GM23338 (cell line): ENCODE measurements around the gene PGAP6. TPM values are rescaled to one million over a fixed set of nuclear protein-coding genes. Genes with fewer than 3 reads are reported as not detected.

ENCODE experiments used
- ATAC-seq: fragments of 200-7000 bp; cut with Tn5 transposase; 3 replicates; pipeline ENCODE4 v1.9.1; 2020
- DNase-seq: peaks from one replicate; pipeline ENCODE4 v3.0.0-alpha.2; 2015; ENCODE audit warnings: low spot score
- H2AFZ ChIP-seq: fragments of 200-600 bp; sonication (generic); 2 replicates; pipeline ENCODE4 v1.8.0; 2016; ENCODE audit warnings: antibody characterized with exemption, mild to moderate bottlenecking, moderate library complexity
- H3F3A ChIP-seq: fragments of 200-600 bp; sonication (generic); replicated peaks from 2 replicates; pipeline ENCODE4 v1.8.0; 2017; ENCODE audit warnings: antibody characterized with exemption, mixed run types, low read depth
- H3K27ac ChIP-seq: fragments of 200-600 bp; sonication (generic); 2 replicates; pipeline ENCODE4 v1.6.1; 2016; ENCODE audit warnings: low read depth
- H3K27me3 ChIP-seq: fragments of 200-600 bp; sonication (generic); 2 replicates; pipeline ENCODE4 v1.8.0; 2016; ENCODE audit warnings: mild to moderate bottlenecking, mixed run types, moderate library complexity; ENCODE audit not compliant: insufficient read depth
- H3K36me3 ChIP-seq: fragments of 200-600 bp; sonication (generic); 2 replicates; pipeline ENCODE4 v1.8.0; 2016; ENCODE audit warnings: mild to moderate bottlenecking; ENCODE audit not compliant: insufficient read depth
- H3K4me1 ChIP-seq: fragments of 200-600 bp; sonication (generic); 2 replicates; pipeline ENCODE4 v1.8.0; 2016; ENCODE audit warnings: mild to moderate bottlenecking, moderate library complexity; ENCODE audit not compliant: insufficient read depth
- H3K4me2 ChIP-seq: fragments of 200-600 bp; sonication (generic); 2 replicates; pipeline ENCODE4 v1.7.1; 2017; ENCODE audit warnings: mixed run types
- H3K4me3 ChIP-seq: fragments of 200-600 bp; sonication (generic); 2 replicates; pipeline ENCODE4 v1.6.1; 2016; ENCODE audit warnings: mixed run types
- H3K79me2 ChIP-seq: fragments of 200-600 bp; sonication (generic); replicated peaks from 2 replicates; pipeline ENCODE4 v1.8.0; 2017; ENCODE audit warnings: mild to moderate bottlenecking; ENCODE audit not compliant: insufficient read depth
- H3K9me2 ChIP-seq: fragments of 200-600 bp; sonication (generic); 2 replicates; pipeline ENCODE4 v1.8.0; 2017; ENCODE audit not compliant: insufficient read depth
- H4K20me1 ChIP-seq: fragments of 200-600 bp; sonication (generic); replicated peaks from 2 replicates; pipeline ENCODE4 v1.8.0; 2017; ENCODE audit warnings: mild to moderate bottlenecking; ENCODE audit not compliant: insufficient read depth
- H3K27ac Mint-ChIP-seq: 2 replicates; pipeline ENCODE4 v1.8.0; 2020; ENCODE audit warnings: inconsistent platforms, mild to moderate bottlenecking, moderate library complexity, mixed read lengths
- H3K27me3 Mint-ChIP-seq: 3 replicates; pipeline ENCODE4 v1.8.0; 2022; ENCODE audit warnings: low read depth, mild to moderate bottlenecking, moderate library complexity, mixed read lengths, inconsistent platforms; ENCODE audit not compliant: insufficient read depth, poor library complexity
- H3K36me3 Mint-ChIP-seq: 3 replicates; pipeline ENCODE4 v1.8.0; 2021; ENCODE audit warnings: low read depth, mild to moderate bottlenecking, inconsistent platforms, moderate library complexity, mixed read lengths
- H3K4me1 Mint-ChIP-seq: 3 replicates; pipeline ENCODE4 v1.8.0; 2020; ENCODE audit warnings: mild to moderate bottlenecking, inconsistent platforms, mixed read lengths
- H3K4me3 Mint-ChIP-seq: 3 replicates; pipeline ENCODE4 v1.8.0; 2021; ENCODE audit warnings: moderate library complexity, mild to moderate bottlenecking, inconsistent platforms, mixed read lengths
- H3K9me3 Mint-ChIP-seq: 3 replicates; pipeline ENCODE4 v1.8.0; 2020; ENCODE audit warnings: moderate library complexity, mild to moderate bottlenecking, inconsistent platforms, mixed read lengths
- EZH2phosphoT487 ChIP-seq: fragments of 200-600 bp; sonication (generic); IDR thresholded peaks from one replicate; pipeline ENCODE4 v1.8.1; 2018; ENCODE audit warnings: antibody characterized with exemption; ENCODE audit not compliant: unreplicated experiment
- JUNB ChIP-seq: IDR thresholded peaks from one replicate; pipeline ENCODE4 v1.6.1; 2016; ENCODE audit warnings: antibody characterized with exemption; ENCODE audit not compliant: unreplicated experiment
- NANOG ChIP-seq: IDR thresholded peaks from 2 replicates; pipeline ENCODE4 v1.6.1; 2016; ENCODE audit warnings: antibody characterized with exemption, borderline replicate concordance
- POLR2AphosphoS5 ChIP-seq: IDR thresholded peaks from 2 replicates; pipeline ENCODE4 v1.6.1; 2016; ENCODE audit warnings: antibody characterized with exemption, low read depth
- ZNF114 ChIP-seq: fragments of 250-450 bp; sonication (Bioruptor Pico); IDR thresholded peaks from 2 replicates; pipeline ENCODE4 v1.5.0; 2020; ENCODE audit warnings: mild to moderate bottlenecking, moderate library complexity
- ZNF331 ChIP-seq: fragments of 250-450 bp; sonication (Bioruptor Pico); IDR thresholded peaks from 2 replicates; pipeline ENCODE4 v1.5.0; 2020; ENCODE audit warnings: low read depth, mild to moderate bottlenecking, moderate library complexity
- polyA plus RNA-seq: library from polyadenylated mRNA; unstranded; fragments of >200 nt; fragmentation: Nextera tagmentation; extraction: Ambion mirVana; gene quantifications from 2 replicates; pipeline ENCODE4 v1.2.1, GENCODE V29; 2016
- total RNA-seq: library from RNA; depleted of rRNA; stranded (reverse); fragments of >200 nt; shearing (Covaris generic); gene quantifications from 2 replicates; pipeline ENCODE4 v1.2.3, GENCODE V29; 2014
- TF ChIP-seq, protein P1 (sequence below), 2 experiments: fragments of 200-600 bp in 1 of 2; sonication (generic) in 1 of 2; conservative IDR thresholded peaks; 2 replicates each; pipeline versions ENCODE4 v1.5.1 to v1.6.1; 2016 to 2017; ENCODE audit warnings: antibody characterized with exemption in 2 of 2, low read depth in 2 of 2, mild to moderate bottlenecking in 2 of 2, moderate library complexity in 1 of 2

Gene PGAP6
- total and polyA plus RNA-seq, 2 experiments from 2014 or later, result 25.1 to 112 TPM

DNA sequence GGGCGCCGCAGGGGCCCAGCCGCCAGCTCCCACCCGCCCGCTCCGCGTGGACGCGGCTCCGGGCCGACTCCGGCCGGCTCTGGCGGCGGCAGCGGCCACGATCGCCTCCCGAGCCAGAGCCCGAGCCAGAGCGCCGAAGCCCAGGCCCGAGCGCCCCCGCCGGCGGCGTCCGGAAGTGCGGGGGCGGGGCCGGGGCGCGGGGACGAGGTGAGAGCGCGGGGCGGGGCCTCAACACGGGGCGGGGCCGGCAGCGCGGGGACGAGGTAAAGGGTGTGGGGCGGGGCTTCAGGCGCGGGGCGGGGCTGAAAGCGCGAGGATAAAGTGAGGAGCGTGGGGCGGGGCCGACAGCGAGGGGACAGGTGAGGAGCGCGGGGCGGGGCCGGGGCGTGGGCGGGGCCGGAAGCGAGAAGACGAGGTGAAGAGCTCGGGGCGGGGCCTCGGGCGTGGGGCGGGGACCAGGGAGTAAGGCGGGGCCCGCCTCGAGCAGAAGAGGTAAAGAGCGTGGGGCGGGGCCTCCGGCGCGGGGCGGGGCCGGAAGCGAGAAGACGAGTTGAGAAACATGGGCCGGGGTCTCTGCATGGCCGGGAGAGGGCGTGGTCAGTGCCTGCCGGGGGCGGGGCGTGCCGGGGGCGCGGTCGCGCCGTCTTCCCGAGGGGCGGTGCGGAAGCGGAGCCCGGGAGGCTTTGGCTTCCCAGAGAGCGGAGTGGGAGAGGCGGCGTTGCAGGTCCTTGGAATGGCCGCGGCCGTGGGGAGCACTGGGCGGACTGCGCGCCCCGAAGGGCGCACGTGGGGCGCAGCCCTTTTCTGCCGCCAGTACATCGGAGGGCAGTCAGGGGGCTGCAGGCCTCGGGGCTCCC, 29.0 kb downstream of the PGAP6 start, which contains the start of gene AXIN1:
Gene AXIN1 (minus strand): TSS at position 177 of the 857 bp plus-strand sequence. CDS start 5,698 bp downstream, outside the sequence.
- Histone ChIP-seq H3K27me3 (no peaks in the 10 kb centered on the region), H3K27ac (no peak within 1 kb of the TSS), H3K4me1 (no peaks in the 10 kb centered on the region; the same call in 1 of the 2 replicates), H3K36me3 (no peaks in the 10 kb centered on the region), H3K9me2 (no peaks in the 10 kb centered on the region), H3F3A (peaks cover 3% of the 10 kb centered on the region; the same call in 1 of the 2 replicates), H3K79me2 (peaks cover 41% of the 10 kb centered on the region), H2AFZ (no peak within 1 kb of the TSS), H3K4me2 (peak within 1 kb of the TSS; percentile 85), H4K20me1 (peaks cover 26% of the 10 kb centered on the region), H3K4me3 (peak within 1 kb of the TSS; percentile 80)
- peak; percentile 76 for ATAC-seq
- Mint-ChIP-seq H3K36me3 (peaks cover 10% of the 10 kb centered on the region), H3K27me3 (peaks cover 3% of the 10 kb centered on the region), H3K27ac (no peak within 1 kb of the TSS), H3K9me3 (no peaks in the 10 kb centered on the region), H3K4me3 (peak within 1 kb of the TSS; percentile 87), H3K4me1 (peaks cover 11% of the 10 kb centered on the region)
- DNase-seq, result peak; percentile 100
- TF ChIP-seq, protein P1, sequence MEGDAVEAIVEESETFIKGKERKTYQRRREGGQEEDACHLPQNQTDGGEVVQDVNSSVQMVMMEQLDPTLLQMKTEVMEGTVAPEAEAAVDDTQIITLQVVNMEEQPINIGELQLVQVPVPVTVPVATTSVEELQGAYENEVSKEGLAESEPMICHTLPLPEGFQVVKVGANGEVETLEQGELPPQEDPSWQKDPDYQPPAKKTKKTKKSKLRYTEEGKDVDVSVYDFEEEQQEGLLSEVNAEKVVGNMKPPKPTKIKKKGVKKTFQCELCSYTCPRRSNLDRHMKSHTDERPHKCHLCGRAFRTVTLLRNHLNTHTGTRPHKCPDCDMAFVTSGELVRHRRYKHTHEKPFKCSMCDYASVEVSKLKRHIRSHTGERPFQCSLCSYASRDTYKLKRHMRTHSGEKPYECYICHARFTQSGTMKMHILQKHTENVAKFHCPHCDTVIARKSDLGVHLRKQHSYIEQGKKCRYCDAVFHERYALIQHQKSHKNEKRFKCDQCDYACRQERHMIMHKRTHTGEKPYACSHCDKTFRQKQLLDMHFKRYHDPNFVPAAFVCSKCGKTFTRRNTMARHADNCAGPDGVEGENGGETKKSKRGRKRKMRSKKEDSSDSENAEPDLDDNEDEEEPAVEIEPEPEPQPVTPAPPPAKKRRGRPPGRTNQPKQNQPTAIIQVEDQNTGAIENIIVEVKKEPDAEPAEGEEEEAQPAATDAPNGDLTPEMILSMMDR (conservative IDR thresholded peaks at IDR 0.05; ENCODE audit: low read depth in 2 of 2), result peak; percentile 22 to 57; a peak in 3 of 4 replicates
- TF ChIP-seq POLR2AphosphoS5 (peak; percentile 67), ZNF114 (CRISPR knock-in tag) (no peak)

DNA sequence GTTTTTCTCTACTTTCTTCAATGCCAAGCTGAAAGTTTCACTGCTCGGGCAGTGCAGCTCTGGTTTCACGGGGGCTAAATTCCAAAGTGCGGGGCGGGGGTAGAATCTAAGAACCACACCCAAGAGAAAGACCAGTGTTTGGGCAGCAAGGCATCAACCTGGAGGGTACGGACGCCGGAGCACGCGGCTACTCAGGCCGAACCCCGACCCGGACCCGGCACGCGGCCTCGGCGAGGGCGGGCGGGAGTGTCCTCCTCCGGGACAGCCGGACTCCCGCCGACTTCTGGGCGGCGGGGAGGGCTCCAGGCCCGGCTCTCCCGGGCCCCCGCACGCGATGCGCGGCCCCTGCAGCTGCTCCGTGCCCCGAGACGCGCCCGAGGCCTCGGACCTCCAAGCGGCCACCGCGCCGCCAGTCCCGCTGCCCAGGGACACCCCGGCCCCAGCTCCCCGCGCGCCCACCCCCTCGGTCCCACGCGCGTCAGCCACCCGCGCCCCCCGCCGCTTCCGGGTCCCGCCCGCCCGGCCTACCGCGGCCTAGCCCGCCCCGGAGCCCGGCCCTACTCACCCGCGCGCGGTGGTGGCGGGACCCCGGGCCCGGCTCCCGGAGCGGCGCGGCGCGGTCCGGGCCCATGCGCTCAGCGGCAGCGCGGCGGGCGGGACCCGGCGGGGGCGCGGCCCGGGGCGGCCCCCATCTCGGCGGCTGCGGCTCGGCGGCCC, 29.8 kb downstream of the PGAP6 start:
- DNase-seq, result peak; percentile 61
- peak overlapping the region; percentile 80 for H3K4me3 ChIP-seq
- Mint-ChIP-seq H3K36me3 (peaks cover 16% of the 10 kb centered on the region), H3K27me3 (peaks cover 3% of the 10 kb centered on the region), H3K4me3 (peak overlapping the region; percentile 87), H3K9me3 (no peaks in the 10 kb centered on the region), H3K27ac (no peak overlapping the region), H3K4me1 (peaks cover 11% of the 10 kb centered on the region)
- no peak overlapping the region for H3K27ac ChIP-seq
- H3K9me2 ChIP-seq, result no peaks in the 10 kb centered on the region
- peak; percentile 3; the same call in 1 of the 3 replicates for ATAC-seq
- no peak overlapping the region for H2AFZ ChIP-seq
- no peaks in the 10 kb centered on the region for H3K36me3 ChIP-seq
- H3K4me2 ChIP-seq, result peak overlapping the region; percentile 85
- no peak for TF ChIP-seq ZNF331 (CRISPR knock-in tag)
- H3F3A ChIP-seq, result peaks cover 6% of the 10 kb centered on the region; the same call in 1 of the 2 replicates
- H4K20me1 ChIP-seq, result peaks cover 32% of the 10 kb centered on the region
- H3K27me3 ChIP-seq, result no peaks in the 10 kb centered on the region
- no peaks in the 10 kb centered on the region; the same call in 1 of the 2 replicates for H3K4me1 ChIP-seq
- H3K79me2 ChIP-seq, result peaks cover 50% of the 10 kb centered on the region

DNA sequence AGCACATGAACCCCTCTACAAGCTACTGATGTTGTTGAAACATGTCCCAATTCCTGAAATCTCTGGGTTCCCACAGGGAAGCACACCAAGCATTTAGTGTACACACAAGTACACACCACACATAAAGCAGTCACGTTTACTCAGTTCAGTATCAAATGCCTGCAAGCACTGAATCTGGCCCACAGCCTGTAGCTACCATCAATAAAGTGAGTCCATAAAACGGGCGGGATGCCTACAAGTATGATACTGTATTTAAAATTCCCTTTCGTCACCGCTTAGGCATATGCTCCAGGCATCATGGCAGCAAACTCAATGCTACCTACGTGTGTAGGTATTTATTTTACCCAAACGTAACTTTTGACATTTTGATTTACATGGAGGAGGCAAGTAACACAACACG, 31.6 kb downstream of the PGAP6 start:
- H3K4me1 ChIP-seq, result no peaks in the 10 kb centered on the region; the same call in 1 of the 2 replicates
- peaks cover 3% of the 10 kb centered on the region for H3K27me3 Mint-ChIP-seq
- H3K36me3 ChIP-seq, result no peaks in the 10 kb centered on the region
- no peak overlapping the region for H2AFZ ChIP-seq
- H3K79me2 ChIP-seq, result peaks cover 67% of the 10 kb centered on the region
- peak overlapping the region; percentile 87; the same call in 2 of the 3 replicates for H3K4me3 Mint-ChIP-seq
- peaks cover 32% of the 10 kb centered on the region for H3K36me3 Mint-ChIP-seq
- peaks cover 41% of the 10 kb centered on the region for H4K20me1 ChIP-seq
- no peak overlapping the region for H3K4me3 ChIP-seq
- no peak overlapping the region for H3K4me2 ChIP-seq
- H3K27ac ChIP-seq, result no peak overlapping the region
- no peak for ATAC-seq
- no peak overlapping the region for H3K27ac Mint-ChIP-seq
- peaks cover 6% of the 10 kb centered on the region; the same call in 1 of the 2 replicates for H3F3A ChIP-seq
- peaks cover 11% of the 10 kb centered on the region for H3K4me1 Mint-ChIP-seq
- H3K9me2 ChIP-seq, result no peaks in the 10 kb centered on the region
- H3K9me3 Mint-ChIP-seq, result no peaks in the 10 kb centered on the region
- H3K27me3 ChIP-seq, result no peaks in the 10 kb centered on the region
- DNase-seq, result no peak
- TF ChIP-seq ZNF114 (CRISPR knock-in tag), result no peak
- TF ChIP-seq JUNB, result no peak
- TF ChIP-seq ZNF331 (CRISPR knock-in tag), result no peak
- no peak for TF ChIP-seq EZH2phosphoT487
- TF ChIP-seq NANOG, result no peak
